Astrocyte (in vitro differentiated cells and primary cell): ENCODE data around the gene MEN1.

Source experiments
- EZH2 ChIP-seq: IDR thresholded peaks from 2 replicates; pipeline ENCODE4 v1.6.1; 2012; ENCODE audit warnings: mild to moderate bottlenecking, low read length, inconsistent platforms; ENCODE audit not compliant: insufficient read depth
- TF ChIP-seq, protein P1 (sequence below): IDR thresholded peaks from 2 replicates; pipeline ENCODE4 v1.5.1; 2011; ENCODE audit warnings: low read depth, mild to moderate bottlenecking, inconsistent platforms, low read length, moderate library complexity; ENCODE audit not compliant: insufficient read depth

DNA sequence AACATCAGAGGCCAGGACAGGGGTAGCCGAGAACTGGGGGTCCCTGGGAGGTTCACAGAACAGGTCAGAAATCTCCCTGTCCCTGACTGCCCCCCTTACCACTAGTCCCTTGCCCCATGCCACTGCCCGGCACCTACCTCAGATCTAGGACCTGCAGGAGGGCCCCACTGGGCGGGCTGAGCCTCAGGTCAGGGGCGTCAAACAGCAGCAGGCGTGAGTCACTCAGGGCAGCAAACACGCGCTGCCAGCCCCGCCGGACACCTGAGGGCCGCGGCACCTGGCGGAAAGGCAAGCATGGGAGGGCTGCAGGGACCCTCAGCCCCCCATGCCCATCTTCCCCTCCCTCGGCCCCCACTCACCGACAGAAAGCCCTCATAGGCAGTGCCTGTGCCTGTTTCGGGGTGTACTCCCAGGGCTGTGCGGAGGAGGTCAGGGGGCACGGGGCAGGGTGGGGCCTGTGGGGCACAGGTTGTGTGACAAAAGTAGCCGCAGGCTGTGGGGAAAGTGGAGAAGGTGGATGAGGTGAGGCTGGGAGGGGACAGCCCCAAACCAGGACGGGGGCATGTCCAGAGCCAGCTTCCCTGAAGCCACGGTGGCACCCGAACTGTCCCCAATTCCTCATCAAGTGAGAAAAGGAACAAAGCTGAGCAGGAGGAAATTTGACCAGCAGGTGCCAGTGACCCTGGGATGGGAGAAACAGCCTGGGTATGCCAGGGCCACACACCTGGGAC is 22.3 kb upstream of the MEN1 start:
- TF ChIP-seq, protein P1, sequence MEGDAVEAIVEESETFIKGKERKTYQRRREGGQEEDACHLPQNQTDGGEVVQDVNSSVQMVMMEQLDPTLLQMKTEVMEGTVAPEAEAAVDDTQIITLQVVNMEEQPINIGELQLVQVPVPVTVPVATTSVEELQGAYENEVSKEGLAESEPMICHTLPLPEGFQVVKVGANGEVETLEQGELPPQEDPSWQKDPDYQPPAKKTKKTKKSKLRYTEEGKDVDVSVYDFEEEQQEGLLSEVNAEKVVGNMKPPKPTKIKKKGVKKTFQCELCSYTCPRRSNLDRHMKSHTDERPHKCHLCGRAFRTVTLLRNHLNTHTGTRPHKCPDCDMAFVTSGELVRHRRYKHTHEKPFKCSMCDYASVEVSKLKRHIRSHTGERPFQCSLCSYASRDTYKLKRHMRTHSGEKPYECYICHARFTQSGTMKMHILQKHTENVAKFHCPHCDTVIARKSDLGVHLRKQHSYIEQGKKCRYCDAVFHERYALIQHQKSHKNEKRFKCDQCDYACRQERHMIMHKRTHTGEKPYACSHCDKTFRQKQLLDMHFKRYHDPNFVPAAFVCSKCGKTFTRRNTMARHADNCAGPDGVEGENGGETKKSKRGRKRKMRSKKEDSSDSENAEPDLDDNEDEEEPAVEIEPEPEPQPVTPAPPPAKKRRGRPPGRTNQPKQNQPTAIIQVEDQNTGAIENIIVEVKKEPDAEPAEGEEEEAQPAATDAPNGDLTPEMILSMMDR = no peak
- no peak for TF ChIP-seq EZH2
